ENCODE results near the gene GTF2IRD1. TPM values are rescaled to one million over a fixed set of nuclear protein-coding genes. Genes with fewer than 3 reads are reported as not detected.

Gene GTF2IRD1
- total and polyA plus RNA-seq, 8 donors: 7.1 to 15.9 (median 9.9) TPM

GRCh38 chr7:74569501-74570075 is 115.9 kb downstream of the GTF2IRD1 start:
- intact Hi-C loops (cut with DNase I): loop anchor here in 2 of 3 donors (10.0 kb wide), 2 partner anchors 125 to 155 kb away; no protein-coding TSS in a partner anchor
- no peaks in the 10 kb centered on the region for H3K9me3 ChIP-seq
- H3K36me3 ChIP-seq: no peaks in the 10 kb centered on the region
- 92 to 94% methylated on average over 14 of the region's 14 CpGs for WGBS, 2 donors
- FAIRE-seq: no peak
- H3K27ac ChIP-seq: no peak overlapping the region
- H3K4me1 ChIP-seq: no peaks in the 10 kb centered on the region
- DNase-seq: no peak
- ATAC-seq: peak in 1 of 4 donors; percentile 8
- TF ChIP-seq, protein P1, sequence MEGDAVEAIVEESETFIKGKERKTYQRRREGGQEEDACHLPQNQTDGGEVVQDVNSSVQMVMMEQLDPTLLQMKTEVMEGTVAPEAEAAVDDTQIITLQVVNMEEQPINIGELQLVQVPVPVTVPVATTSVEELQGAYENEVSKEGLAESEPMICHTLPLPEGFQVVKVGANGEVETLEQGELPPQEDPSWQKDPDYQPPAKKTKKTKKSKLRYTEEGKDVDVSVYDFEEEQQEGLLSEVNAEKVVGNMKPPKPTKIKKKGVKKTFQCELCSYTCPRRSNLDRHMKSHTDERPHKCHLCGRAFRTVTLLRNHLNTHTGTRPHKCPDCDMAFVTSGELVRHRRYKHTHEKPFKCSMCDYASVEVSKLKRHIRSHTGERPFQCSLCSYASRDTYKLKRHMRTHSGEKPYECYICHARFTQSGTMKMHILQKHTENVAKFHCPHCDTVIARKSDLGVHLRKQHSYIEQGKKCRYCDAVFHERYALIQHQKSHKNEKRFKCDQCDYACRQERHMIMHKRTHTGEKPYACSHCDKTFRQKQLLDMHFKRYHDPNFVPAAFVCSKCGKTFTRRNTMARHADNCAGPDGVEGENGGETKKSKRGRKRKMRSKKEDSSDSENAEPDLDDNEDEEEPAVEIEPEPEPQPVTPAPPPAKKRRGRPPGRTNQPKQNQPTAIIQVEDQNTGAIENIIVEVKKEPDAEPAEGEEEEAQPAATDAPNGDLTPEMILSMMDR (IDR thresholded peaks at IDR 0.05): no peak
- no peak overlapping the region for H3K4me3 ChIP-seq
- H3K27me3 ChIP-seq: no peaks in the 10 kb centered on the region

DNA sequence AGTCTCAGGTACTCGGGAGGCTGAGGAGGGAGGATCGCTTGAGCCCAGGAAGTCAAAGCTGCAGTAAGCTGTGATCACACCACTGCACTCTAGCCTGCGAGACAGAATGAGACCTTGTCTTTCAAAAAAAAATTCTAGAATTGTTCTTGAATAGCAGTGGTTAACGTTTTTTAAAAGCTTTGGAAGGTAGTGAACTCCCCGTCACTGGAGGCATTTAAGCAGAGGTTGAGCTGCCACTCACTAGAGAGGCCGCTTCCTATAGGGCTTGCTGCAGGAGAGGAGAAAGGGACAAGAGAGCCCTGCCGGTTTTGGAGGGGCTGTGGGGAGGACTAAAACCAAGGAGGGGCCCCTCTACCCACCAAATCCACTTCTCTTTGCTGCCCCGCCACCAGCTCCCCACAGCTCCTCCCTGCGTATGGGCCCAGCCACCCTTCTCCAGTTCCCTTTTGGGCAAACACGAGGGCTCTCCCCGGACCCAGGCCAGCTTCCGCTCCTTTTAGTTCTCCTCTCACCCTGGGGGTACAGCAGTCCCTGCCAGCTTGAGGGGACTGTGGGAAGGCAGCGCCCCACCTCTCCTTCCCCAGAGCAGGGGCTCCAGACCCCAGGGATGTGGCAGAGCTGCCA is 116.9 kb downstream of the GTF2IRD1 start:
- intact Hi-C loops (cut with DNase I): no loop called here
- no peak for FAIRE-seq
- Histone ChIP-seq H3K4me1 (no peaks in the 10 kb centered on the region), H3K9me3 (no peaks in the 10 kb centered on the region), H3K36me3 (no peaks in the 10 kb centered on the region), H3K27me3 (no peaks in the 10 kb centered on the region), H3K27ac (no peak overlapping the region), H3K4me3 (no peak overlapping the region)
- TF ChIP-seq, protein P1 (IDR thresholded peaks at IDR 0.05): no peak
- WGBS, 2 donors: 88 to 90% methylated on average over 13 of the region's 13 CpGs
- no peak for DNase-seq
- no peak for ATAC-seq

DNA sequence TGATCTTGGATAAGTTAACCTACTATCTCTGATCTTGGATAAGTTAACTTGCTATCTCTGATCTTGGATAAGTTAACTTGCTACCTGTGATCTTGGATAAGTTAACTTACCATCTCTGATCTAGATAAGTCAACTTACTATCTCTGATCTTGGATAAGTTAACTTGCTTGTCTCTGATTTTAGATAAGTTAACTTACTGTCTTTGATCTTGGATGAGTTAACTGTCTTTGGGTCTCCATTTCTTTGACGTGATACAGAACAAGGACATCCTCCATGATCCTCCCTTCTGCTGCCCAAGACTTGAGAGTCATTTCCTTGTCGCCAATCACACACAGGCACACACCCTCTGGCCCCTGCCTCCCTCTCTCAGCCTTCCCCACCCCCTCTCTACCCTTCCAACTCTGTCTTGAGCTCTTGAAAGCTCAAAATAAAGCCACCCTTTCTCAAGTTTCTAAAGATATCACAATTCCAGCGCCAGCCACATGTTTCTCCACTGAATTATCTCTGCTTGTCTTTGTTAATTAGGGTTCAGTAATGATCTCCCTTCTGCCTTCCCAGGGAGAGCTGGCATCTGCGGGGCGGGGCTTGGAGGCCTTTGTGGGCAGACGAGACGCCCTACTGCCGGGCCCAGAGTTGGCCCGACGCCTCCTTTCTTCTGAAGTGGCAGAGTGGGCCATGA is 118.7 kb downstream of the GTF2IRD1 start:
- TF ChIP-seq, protein P1 (IDR thresholded peaks at IDR 0.05): no peak
- Histone ChIP-seq H3K27me3 (no peaks in the 10 kb centered on the region), H3K4me1 (no peaks in the 10 kb centered on the region), H3K27ac (no peak overlapping the region), H3K9me3 (no peaks in the 10 kb centered on the region), H3K4me3 (no peak overlapping the region), H3K36me3 (no peaks in the 10 kb centered on the region)
- WGBS, 2 donors: 73 to 74% methylated on average over 10 of the region's 10 CpGs
- ATAC-seq (no peak), DNase-seq (no peak), FAIRE-seq (no peak)
- intact Hi-C loops (cut with DNase I): no loop called here

DNA sequence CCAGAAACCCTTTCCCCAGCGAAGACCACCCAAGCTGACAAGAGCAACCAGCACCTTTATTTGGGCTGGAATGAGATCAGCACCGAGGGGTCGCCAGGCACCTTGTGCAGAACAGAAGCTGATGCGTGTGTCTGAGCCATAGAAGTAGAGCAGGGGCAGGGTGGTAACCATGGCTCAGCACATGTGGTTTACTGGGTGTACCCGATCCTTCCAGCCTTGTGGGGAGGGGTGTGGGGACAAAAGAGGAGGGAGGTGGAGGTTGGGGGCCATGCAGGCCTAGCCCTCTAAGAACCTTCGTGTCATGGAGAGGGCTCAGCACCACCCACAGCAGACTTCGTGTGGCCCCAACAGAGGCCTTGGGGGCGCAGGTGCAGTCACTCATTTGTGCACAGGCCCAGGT is 119.8 kb downstream of the GTF2IRD1 start:
- DNase-seq: no peak
- intact Hi-C loops (cut with DNase I): no loop called here
- FAIRE-seq: no peak
- H3K9me3 ChIP-seq: no peaks in the 10 kb centered on the region
- no peak overlapping the region for H3K4me3 ChIP-seq
- H3K27me3 ChIP-seq: no peaks in the 10 kb centered on the region
- TF ChIP-seq, protein P1 (IDR thresholded peaks at IDR 0.05): no peak
- WGBS, 2 donors: 90 to 95% methylated on average over 8 of the region's 8 CpGs
- H3K27ac ChIP-seq: no peak overlapping the region
- no peak for ATAC-seq
- H3K4me1 ChIP-seq: no peaks in the 10 kb centered on the region
- H3K36me3 ChIP-seq: no peaks in the 10 kb centered on the region
